Measurements from ENCODE around the gene RUNX2.

RUNX2 gene

GRCh38 chr6:45687570-45687969 is 359.4 kb downstream of the RUNX2 start:
- DNase-seq: no peak

GRCh38 chr6:45688180-45688579 is 360.1 kb downstream of the RUNX2 start:
- DNase-seq: no peak

- no peak for DNase-seq
Observed at GRCh38 chr6:45689926-45690615, 361.9 kb downstream of the RUNX2 start.

GRCh38 chr6:45690846-45691245 is 362.7 kb downstream of the RUNX2 start:
- DNase-seq: no peak

- no peak for DNase-seq
Observed at GRCh38 chr6:45691426-45691825, 363.3 kb downstream of the RUNX2 start.

- DNase-seq: no peak
Observed at GRCh38 chr6:45692021-45692420, 363.9 kb downstream of the RUNX2 start.

- no peak for DNase-seq
Observed at GRCh38 chr6:45696738-45697137, 368.6 kb downstream of the RUNX2 start.

- no peak for DNase-seq
Observed at GRCh38 chr6:45697605-45698004, 369.5 kb downstream of the RUNX2 start.

- no peak for DNase-seq
Observed at GRCh38 chr6:45698046-45698445, 369.9 kb downstream of the RUNX2 start.

- DNase-seq: no peak
Observed at GRCh38 chr6:45699663-45700062, 371.5 kb downstream of the RUNX2 start.

GRCh38 chr6:45702849-45703739 is 375.0 kb downstream of the RUNX2 start:
- DNase-seq: no peak

- DNase-seq: no peak
Observed at GRCh38 chr6:45704056-45704800, 376.1 kb downstream of the RUNX2 start.

GRCh38 chr6:45705137-45705855 is 377.2 kb downstream of the RUNX2 start:
- no peak for DNase-seq

- no peak for DNase-seq
Observed at GRCh38 chr6:45706319-45706718, 378.2 kb downstream of the RUNX2 start.

- DNase-seq: no peak
Observed at GRCh38 chr6:45707176-45707575, 379.0 kb downstream of the RUNX2 start.

- no peak for DNase-seq
Observed at GRCh38 chr6:45709781-45710220, 381.7 kb downstream of the RUNX2 start.

GRCh38 chr6:45710304-45710821 is 382.2 kb downstream of the RUNX2 start:
- peak; percentile 2 for DNase-seq

- DNase-seq: no peak
Observed at GRCh38 chr6:45712076-45712475, 383.9 kb downstream of the RUNX2 start.

- DNase-seq: no peak
Observed at GRCh38 chr6:45712786-45713185, 384.7 kb downstream of the RUNX2 start.

All from NCI-H69 (cell line).